Adipocyte (in vitro differentiated cells): ENCODE results near the gene SV2C.

Experiments
- DNase-seq: peaks from one replicate; pipeline ENCODE4 v3.0.0-alpha.2; 2015; ENCODE audit warnings: low read depth
- H3K27me3 ChIP-seq: replicated peaks from 2 replicates; pipeline ENCODE4 v1.7.0; 2013; ENCODE audit warnings: mild to moderate bottlenecking, low read length, moderate library complexity; ENCODE audit not compliant: control insufficient read depth, insufficient read depth
- H3K36me3 ChIP-seq: 2 replicates; pipeline ENCODE4 v1.7.0; 2013; ENCODE audit warnings: low read length, mild to moderate bottlenecking, moderate library complexity; ENCODE audit not compliant: control insufficient read depth, insufficient read depth, severe bottlenecking
- H3K4me1 ChIP-seq: 2 replicates; pipeline ENCODE4 v1.7.0; 2013; ENCODE audit warnings: mild to moderate bottlenecking, low read length, moderate library complexity; ENCODE audit not compliant: control insufficient read depth, insufficient read depth
- H3K4me3 ChIP-seq: 2 replicates; pipeline ENCODE4 v1.7.0; 2013; ENCODE audit warnings: mild to moderate bottlenecking, low read length, moderate library complexity
- H3K9ac ChIP-seq: 2 replicates; pipeline ENCODE4 v1.7.0; 2013; ENCODE audit warnings: mild to moderate bottlenecking, low read length, moderate library complexity
- H3K9me3 ChIP-seq: 2 replicates; pipeline ENCODE4 v1.7.0; 2013; ENCODE audit warnings: mild to moderate bottlenecking, low read length, moderate library complexity; ENCODE audit not compliant: control insufficient read depth

The SV2C gene

GRCh38 chr5:76111477-76112174 lies 28.4 kb downstream of the SV2C start:
- no peaks in the 10 kb centered on the region for H3K27me3 ChIP-seq
- H3K9me3 ChIP-seq = no peaks in the 10 kb centered on the region
- H3K4me3 ChIP-seq = no peak overlapping the region
- no peak for DNase-seq
- no peaks in the 10 kb centered on the region for H3K36me3 ChIP-seq
- no peaks in the 10 kb centered on the region for H3K4me1 ChIP-seq
- no peak overlapping the region for H3K9ac ChIP-seq

DNA sequence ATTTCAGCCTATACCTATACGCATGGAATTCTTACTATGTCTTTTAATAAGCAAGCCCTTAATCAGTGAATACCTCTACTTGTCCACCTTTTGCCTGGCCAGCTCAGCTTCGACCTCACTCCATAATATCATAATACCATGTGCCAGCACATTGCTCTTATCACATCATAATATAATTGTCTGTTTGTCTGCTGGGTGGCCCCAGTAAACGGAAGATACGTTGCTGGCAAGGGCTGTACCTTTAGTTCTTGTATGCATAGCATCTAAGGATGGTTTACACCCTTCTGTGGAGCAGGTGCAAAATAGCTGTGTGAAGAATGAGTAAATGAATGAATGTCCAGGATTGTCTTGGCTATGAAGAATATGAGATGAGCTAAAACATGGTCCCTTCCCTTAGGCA lies 29.9 kb downstream of the SV2C start:
- H3K4me3 ChIP-seq = no peak overlapping the region
- H3K36me3 ChIP-seq = no peaks in the 10 kb centered on the region
- no peaks in the 10 kb centered on the region for H3K27me3 ChIP-seq
- DNase-seq = no peak
- H3K9ac ChIP-seq = no peak overlapping the region
- H3K9me3 ChIP-seq = no peaks in the 10 kb centered on the region
- no peaks in the 10 kb centered on the region for H3K4me1 ChIP-seq

DNA sequence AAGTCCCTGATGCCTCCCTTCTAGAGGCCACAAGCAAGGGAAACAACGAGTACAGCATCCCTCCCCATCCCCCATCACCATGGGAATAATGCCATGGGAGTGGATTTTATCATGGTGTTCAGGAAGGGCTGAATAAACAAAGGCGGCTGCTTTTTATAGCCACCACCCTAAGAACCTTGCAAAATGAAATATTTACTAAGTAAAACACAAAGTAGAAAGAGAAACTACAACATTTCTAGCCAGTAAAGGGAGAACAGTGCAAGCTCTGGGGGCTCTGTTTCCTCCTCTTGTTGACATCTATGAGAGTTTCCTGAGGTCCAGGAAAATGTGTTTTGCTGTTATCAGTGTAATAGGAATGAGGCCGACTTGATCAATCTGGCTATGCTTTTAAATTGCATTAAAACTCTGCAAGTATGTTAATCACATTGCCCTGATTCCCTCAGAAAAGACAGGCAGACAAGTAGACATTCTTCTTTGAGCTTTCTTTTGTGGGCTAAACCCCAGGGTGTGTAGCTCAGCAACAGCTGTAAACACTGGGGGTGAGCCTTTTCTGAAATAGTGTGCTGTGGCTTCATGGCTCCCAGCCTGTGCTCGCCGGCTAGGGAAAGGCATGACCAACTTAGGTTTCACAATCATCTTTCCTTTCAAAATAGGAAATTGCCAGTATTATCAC lies 31.1 kb downstream of the SV2C start:
- Histone ChIP-seq H3K4me1 (no peaks in the 10 kb centered on the region), H3K9me3 (no peaks in the 10 kb centered on the region), H3K9ac (no peak overlapping the region), H3K4me3 (no peak overlapping the region), H3K27me3 (no peaks in the 10 kb centered on the region), H3K36me3 (no peaks in the 10 kb centered on the region)
- DNase-seq = no peak

DNA sequence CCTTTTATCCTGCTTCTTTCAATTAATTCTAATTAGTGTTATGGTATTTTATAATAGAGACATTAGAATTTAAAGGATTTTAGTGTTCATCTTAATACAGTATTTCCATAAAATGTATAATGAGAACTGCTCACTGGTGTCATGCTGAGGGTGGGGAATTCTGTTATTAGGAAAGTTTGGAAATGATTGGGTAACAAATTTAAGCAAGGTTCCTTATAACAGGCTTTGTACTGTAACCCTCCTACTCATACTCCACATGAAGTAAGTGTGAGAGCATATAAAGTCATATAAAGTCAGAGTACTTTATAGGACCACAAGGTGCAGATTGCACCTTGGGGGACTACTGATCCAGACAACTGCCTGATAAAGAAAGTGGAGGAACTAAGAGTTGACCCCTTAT lies 42.2 kb downstream of the SV2C start:
- Histone ChIP-seq H3K9me3 (no peaks in the 10 kb centered on the region), H3K9ac (no peak overlapping the region)
- no peak for DNase-seq

DNA sequence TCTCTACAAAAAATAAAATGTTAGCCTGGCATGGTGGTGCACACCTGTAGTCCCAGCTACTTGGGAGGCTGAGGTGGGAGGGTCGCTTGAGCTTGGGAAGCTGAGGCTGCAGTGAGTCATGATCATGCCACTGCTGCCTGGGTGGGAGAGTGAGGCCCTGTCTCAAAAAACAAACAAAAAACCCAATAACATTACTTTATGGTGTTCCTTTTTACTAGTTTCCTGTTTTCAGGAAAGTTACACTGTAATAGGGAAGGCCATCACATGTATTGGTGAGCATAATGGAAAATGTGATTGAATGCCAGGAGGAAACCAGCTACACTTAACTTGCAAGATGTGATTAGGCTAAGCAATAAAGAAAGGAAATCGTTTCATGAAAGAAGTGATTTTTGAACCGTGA lies 42.7 kb downstream of the SV2C start:
- no peaks in the 10 kb centered on the region for H3K36me3 ChIP-seq
- no peaks in the 10 kb centered on the region for H3K4me1 ChIP-seq
- DNase-seq = no peak
- no peak overlapping the region for H3K9ac ChIP-seq
- no peaks in the 10 kb centered on the region for H3K9me3 ChIP-seq
- no peak overlapping the region for H3K4me3 ChIP-seq
- H3K27me3 ChIP-seq = no peaks in the 10 kb centered on the region

More for the DNA sequence above, 42.2 kb downstream of the SV2C start:
- Histone ChIP-seq H3K4me3 (no peak overlapping the region), H3K36me3 (no peaks in the 10 kb centered on the region), H3K27me3 (no peaks in the 10 kb centered on the region), H3K4me1 (no peaks in the 10 kb centered on the region)

DNA sequence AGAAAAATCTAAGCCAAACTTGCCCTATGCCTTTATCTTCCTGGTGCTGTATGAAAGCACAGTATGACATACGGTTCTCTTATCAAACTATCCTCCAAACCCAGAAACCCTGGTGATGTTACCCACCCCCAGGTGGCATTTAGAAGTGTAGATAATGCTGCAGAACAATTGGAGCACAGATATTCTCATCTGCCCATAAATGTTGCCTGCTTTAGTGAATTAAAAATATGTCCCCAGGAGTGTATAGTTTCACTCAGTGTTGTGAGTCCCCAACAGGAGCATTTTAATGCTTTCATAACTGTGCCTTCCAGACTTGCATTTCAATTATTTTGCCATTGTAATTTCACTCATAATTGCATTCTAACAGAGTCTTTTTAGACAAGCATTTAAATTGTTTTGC lies 50.8 kb downstream of the SV2C start:
- no peak for DNase-seq
- H3K27me3 ChIP-seq = peaks cover 3% of the 10 kb centered on the region
- no peak overlapping the region for H3K4me3 ChIP-seq
- no peak overlapping the region for H3K9ac ChIP-seq
- no peaks in the 10 kb centered on the region for H3K9me3 ChIP-seq
- H3K36me3 ChIP-seq = no peaks in the 10 kb centered on the region
- H3K4me1 ChIP-seq = no peaks in the 10 kb centered on the region

- Histone ChIP-seq H3K27me3 (peaks cover 3% of the 10 kb centered on the region), H3K36me3 (no peaks in the 10 kb centered on the region), H3K9me3 (no peaks in the 10 kb centered on the region), H3K4me3 (no peak overlapping the region), H3K4me1 (no peaks in the 10 kb centered on the region), H3K9ac (no peak overlapping the region)
- no peak for DNase-seq
These were observed 51.5 kb downstream of the SV2C start for GRCh38 chr5:76134646-76135045.

DNA sequence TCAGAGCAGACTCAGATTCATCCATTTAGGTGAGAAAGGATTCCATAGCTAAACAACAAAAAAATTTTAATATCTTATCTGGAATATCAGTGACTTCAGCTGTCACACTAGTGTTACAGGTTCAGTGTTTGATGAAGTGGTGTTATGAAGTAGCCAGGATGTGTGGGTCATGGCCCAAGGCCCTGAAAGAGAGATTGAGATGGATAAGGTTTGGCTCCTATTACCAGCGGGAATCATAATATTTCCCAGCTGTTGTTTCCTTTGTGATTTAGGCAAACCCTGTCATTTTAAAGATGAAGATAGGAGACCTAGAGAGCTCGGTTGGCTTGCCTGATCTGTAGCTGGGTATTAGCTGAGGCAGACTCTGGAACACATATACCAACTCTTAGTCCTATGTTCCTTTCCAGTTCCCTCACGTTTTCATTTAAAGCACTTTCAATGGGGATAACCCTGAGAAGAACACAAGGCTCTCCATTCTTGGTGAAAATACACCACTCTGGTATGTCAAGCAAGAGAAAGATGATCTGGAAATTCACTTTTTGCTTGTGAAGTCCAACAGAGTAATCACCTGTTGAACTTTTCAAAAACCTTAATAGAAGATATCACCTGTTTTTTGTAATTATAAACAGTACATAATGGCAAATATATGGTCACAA lies 54.8 kb downstream of the SV2C start:
- H3K4me1 ChIP-seq = no peaks in the 10 kb centered on the region
- H3K36me3 ChIP-seq = no peaks in the 10 kb centered on the region
- DNase-seq = no peak
- no peak overlapping the region for H3K4me3 ChIP-seq
- H3K27me3 ChIP-seq = peaks cover 3% of the 10 kb centered on the region
- no peaks in the 10 kb centered on the region for H3K9me3 ChIP-seq
- H3K9ac ChIP-seq = no peak overlapping the region

DNA sequence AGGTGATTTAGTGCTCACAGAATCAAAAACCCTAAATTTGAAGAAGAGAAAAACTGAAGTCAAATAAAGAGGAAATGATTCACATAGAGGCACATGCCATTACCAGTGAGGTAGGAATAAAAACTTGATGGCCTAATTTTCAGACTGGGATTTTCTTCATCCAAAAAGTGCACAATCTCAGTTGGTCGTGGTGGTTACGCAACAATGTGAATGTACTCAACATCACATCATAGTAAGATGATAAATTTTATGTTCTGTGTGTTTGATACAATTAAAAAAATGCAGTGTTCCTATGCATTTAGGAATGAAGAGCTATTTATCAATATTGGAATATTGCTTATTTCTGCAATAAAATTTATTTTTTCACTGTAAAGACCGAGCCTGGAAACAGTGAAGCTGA lies 60.7 kb downstream of the SV2C start:
- no peaks in the 10 kb centered on the region for H3K4me1 ChIP-seq
- H3K36me3 ChIP-seq = no peaks in the 10 kb centered on the region
- no peaks in the 10 kb centered on the region for H3K27me3 ChIP-seq
- no peak overlapping the region for H3K4me3 ChIP-seq
- DNase-seq = no peak
- H3K9ac ChIP-seq = no peak overlapping the region
- no peaks in the 10 kb centered on the region for H3K9me3 ChIP-seq

- no peaks in the 10 kb centered on the region for H3K36me3 ChIP-seq
These were observed 61.5 kb downstream of the SV2C start for GRCh38 chr5:76144513-76145274.

GRCh38 chr5:76145945-76146344 lies 62.8 kb downstream of the SV2C start:
- no peak for DNase-seq
- Histone ChIP-seq H3K4me1 (no peaks in the 10 kb centered on the region), H3K9me3 (no peaks in the 10 kb centered on the region), H3K4me3 (no peak overlapping the region), H3K27me3 (no peaks in the 10 kb centered on the region), H3K9ac (no peak overlapping the region), H3K36me3 (no peaks in the 10 kb centered on the region)

More at GRCh38 chr5:76144513-76145274, 61.5 kb downstream of the SV2C start:
- H3K4me3 ChIP-seq = no peak overlapping the region
- H3K9ac ChIP-seq = no peak overlapping the region
- H3K27me3 ChIP-seq = no peaks in the 10 kb centered on the region
- DNase-seq = no peak
- H3K4me1 ChIP-seq = no peaks in the 10 kb centered on the region
- no peaks in the 10 kb centered on the region for H3K9me3 ChIP-seq
